ENCODE measurements around the gene UCP2. TPM values are rescaled to one million over a fixed set of nuclear protein-coding genes. Genes with fewer than 3 reads are reported as not detected.

The UCP2 gene
- total RNA-seq, 1 donor from 2014 or later, result 70.4 TPM

- peaks cover 25% of the 10 kb centered on the region for H3K4me1 Mint-ChIP-seq (ENCODE audit: unreplicated experiment)
- TF ChIP-seq CTCF (conservative IDR thresholded peaks at IDR 0.05), result no peak
- no peak within 1 kb of the TSS for H3K4me3 Mint-ChIP-seq
- no peaks in the 10 kb centered on the region for H3K9me3 Mint-ChIP-seq
- no peak within 1 kb of the TSS for H3K27ac Mint-ChIP-seq
- no peak for DNase-seq (ENCODE audit: extremely low spot score, unreplicated experiment)
- H3K36me3 Mint-ChIP-seq, result peaks cover 5% of the 10 kb centered on the region
- H3K27me3 Mint-ChIP-seq, result no peaks in the 10 kb centered on the region
Measured at GRCh38 chr11:74008373-74009229, 26.0 kb upstream of the UCP2 start, which contains the start of gene UCP3. Gene UCP3 (minus strand): TSS chr11:74009085. CDS start chr11:74007042, 2,043 bp downstream.

GRCh38 chr11:74007691-74008372 lies 25.2 kb upstream of the UCP2 start:
- Mint-ChIP-seq H3K36me3 (peaks cover 8% of the 10 kb centered on the region), H3K27ac (no peak overlapping the region), H3K27me3 (no peaks in the 10 kb centered on the region), H3K9me3 (no peaks in the 10 kb centered on the region), H3K4me3 (no peak overlapping the region), H3K4me1 (ENCODE audit: unreplicated experiment) (peaks cover 25% of the 10 kb centered on the region)
- no peak for DNase-seq (ENCODE audit: extremely low spot score, unreplicated experiment)
- no peak for TF ChIP-seq CTCF (conservative IDR thresholded peaks at IDR 0.05)

- H3K27ac Mint-ChIP-seq, result no peak overlapping the region
- H3K4me3 Mint-ChIP-seq, result no peak overlapping the region
- no peak for TF ChIP-seq CTCF (conservative IDR thresholded peaks at IDR 0.05)
- peaks cover 25% of the 10 kb centered on the region for H3K4me1 Mint-ChIP-seq (ENCODE audit: unreplicated experiment)
- no peaks in the 10 kb centered on the region for H3K27me3 Mint-ChIP-seq
- peaks cover 12% of the 10 kb centered on the region for H3K36me3 Mint-ChIP-seq
- DNase-seq (ENCODE audit: extremely low spot score, unreplicated experiment), result no peak
- no peaks in the 10 kb centered on the region for H3K9me3 Mint-ChIP-seq
Measured at GRCh38 chr11:74006743-74007304, 24.2 kb upstream of the UCP2 start.

- DNase-seq (ENCODE audit: extremely low spot score, unreplicated experiment), result no peak
- H3K27ac Mint-ChIP-seq, result no peak overlapping the region
- TF ChIP-seq CTCF (conservative IDR thresholded peaks at IDR 0.05), result no peak
- H3K9me3 Mint-ChIP-seq, result no peaks in the 10 kb centered on the region
- no peak overlapping the region for H3K4me3 Mint-ChIP-seq
- H3K36me3 Mint-ChIP-seq, result peaks cover 12% of the 10 kb centered on the region
- H3K4me1 Mint-ChIP-seq (ENCODE audit: unreplicated experiment), result peaks cover 16% of the 10 kb centered on the region
- H3K27me3 Mint-ChIP-seq, result no peaks in the 10 kb centered on the region
Measured at GRCh38 chr11:74005721-74006517, 23.3 kb upstream of the UCP2 start.
